Measurements from ENCODE around the gene CAPG. TPM values are rescaled to one million over a fixed set of nuclear protein-coding genes. Genes with fewer than 3 reads are reported as not detected.
"Not testable (repeated sequence)": the region's sequence is repeated elsewhere in the genome, so short reads cannot be mapped to it uniquely, and the experiment has no call there.

Gene CAPG

DNA sequence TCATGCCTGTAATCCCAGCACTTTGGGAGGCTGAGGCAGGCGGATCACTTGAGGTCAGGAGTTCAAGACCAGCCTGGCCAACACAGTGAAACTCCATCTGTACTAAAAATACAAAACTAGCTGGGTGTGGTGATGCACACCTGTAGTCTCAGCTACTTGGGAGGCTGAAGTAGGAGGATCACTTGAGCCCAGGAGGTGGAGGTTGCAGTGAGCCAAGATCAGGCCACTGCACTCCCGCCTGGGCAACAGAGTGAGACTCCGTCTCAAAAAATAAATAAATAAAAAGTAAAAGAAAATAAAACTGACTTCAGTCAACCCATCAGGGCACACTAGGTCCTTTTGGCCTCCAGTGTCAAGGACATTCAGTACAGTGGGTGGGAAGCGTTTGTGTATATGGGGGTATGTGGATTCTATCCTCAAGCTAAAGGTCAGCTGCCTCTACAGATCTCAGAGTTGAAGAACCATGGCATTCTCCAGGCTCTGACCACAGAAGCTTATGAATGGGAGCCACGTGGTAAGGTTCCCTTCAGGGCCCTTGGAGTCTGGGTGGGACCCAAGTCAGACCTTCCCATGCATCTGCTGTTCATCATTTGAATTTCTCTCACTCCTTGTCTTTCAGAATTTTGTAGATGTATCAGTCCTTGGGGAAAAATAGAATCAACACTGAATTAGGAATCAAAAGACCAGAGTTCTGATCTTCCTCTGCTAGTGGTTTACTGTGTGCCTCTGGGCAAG, 47.3 kb downstream of the CAPG start:
- peaks cover 13% of the 10 kb centered on the region for H3K36me3 ChIP-seq (ENCODE audit: insufficient read depth, low read length)

DNA sequence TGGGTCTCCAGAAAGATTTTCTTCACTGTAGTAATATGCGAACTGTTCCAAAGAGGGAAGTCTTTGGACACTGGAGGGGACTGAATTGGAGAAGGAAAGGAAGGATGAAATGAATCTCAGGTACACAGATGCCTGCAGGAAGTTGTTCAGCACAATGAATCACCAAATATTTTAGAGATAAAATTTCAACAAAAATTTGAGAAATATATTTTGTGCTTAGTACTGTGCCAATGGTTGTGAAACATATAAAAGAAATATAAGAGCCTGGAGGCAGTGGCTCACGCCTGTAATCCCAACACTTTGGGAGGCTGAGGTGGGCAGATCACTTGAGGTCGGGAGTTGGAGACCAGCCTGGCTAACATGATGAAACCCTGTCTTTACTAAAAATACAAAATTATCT, 52.4 kb downstream of the CAPG start:
- H3K9ac ChIP-seq (ENCODE audit: low read depth, low read length): no peak overlapping the region
- peaks cover 18% of the 10 kb centered on the region for H3K4me1 ChIP-seq (ENCODE audit: control insufficient read depth, insufficient read depth, low read length)
- H3K4me3 ChIP-seq (ENCODE audit: low read length): no peak overlapping the region
- no peaks in the 10 kb centered on the region for H3K27me3 ChIP-seq (ENCODE audit: control insufficient read depth, insufficient read depth, low read length)
- H3K9me3 ChIP-seq (replicated peaks; ENCODE audit: low read length): no peaks in the 10 kb centered on the region
- H3K36me3 ChIP-seq (ENCODE audit: insufficient read depth, low read length): peaks cover 10% of the 10 kb centered on the region
- no peak overlapping the region for H3K4me2 ChIP-seq (ENCODE audit: low read length)

More for the DNA sequence above, 47.3 kb downstream of the CAPG start:
- H3K4me3 ChIP-seq (ENCODE audit: low read length); H3K27me3 ChIP-seq (ENCODE audit: control insufficient read depth, insufficient read depth, low read length); H3K9me3 ChIP-seq (replicated peaks; ENCODE audit: low read length); H3K4me2 ChIP-seq (ENCODE audit: low read length); H3K9ac ChIP-seq (ENCODE audit: low read depth, low read length); H3K4me1 ChIP-seq (ENCODE audit: control insufficient read depth, insufficient read depth, low read length): not testable (repeated sequence)

DNA sequence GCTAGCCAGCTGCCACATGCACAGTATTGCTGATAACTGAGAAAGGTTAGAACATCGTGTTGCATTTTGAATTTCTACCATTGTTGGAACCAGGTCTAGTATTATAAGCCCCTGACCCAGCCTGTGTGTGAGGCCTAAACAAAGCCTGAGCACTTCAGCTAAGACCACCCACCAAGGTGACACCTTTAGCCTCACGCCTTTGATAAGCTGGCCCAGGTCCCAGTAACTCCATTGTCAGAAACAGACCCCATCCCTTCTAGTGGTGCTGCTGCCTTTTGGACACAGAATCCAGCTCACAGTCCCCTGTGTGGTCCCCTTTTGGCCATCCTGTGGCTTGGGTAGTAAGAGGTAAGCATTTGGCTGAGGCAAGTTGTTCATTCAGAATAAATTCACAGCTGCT, 54.0 kb downstream of the CAPG start:
- Histone ChIP-seq H3K36me3 (ENCODE audit: insufficient read depth, low read length) (peaks cover 14% of the 10 kb centered on the region), H3K9ac (ENCODE audit: low read depth, low read length) (no peak overlapping the region), H3K27me3 (ENCODE audit: control insufficient read depth, insufficient read depth, low read length) (no peaks in the 10 kb centered on the region), H3K4me3 (ENCODE audit: low read length) (no peak overlapping the region), H3K4me2 (ENCODE audit: low read length) (no peak overlapping the region), H3K4me1 (ENCODE audit: control insufficient read depth, insufficient read depth, low read length) (peaks cover 18% of the 10 kb centered on the region), H3K9me3 (replicated peaks; ENCODE audit: low read length) (no peaks in the 10 kb centered on the region)

DNA sequence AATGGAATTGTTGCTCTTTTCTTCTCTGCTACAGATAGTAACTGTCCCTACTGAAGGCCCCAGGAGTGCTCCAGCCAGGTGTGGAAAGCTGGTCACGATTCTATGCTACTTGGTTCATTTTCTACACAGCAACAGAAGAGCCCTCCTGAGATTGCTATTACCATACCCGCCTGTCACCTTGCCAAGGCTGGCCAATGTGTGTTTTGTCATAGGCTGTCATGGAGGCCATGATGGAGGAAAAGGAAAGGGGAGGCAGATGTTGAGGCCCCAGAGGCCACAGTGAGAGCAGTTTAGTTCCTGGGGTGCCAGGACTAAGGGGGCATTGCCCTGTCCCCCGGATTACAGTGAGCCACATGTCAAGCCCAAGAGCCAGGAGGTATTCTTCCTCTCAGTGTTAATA, 54.6 kb downstream of the CAPG start:
- peak overlapping the region; percentile 91 for H3K4me2 ChIP-seq (ENCODE audit: low read length)
- H3K9ac ChIP-seq (ENCODE audit: low read depth, low read length): peak overlapping the region; percentile 93
- peak overlapping the region; percentile 89 for H3K4me3 ChIP-seq (ENCODE audit: low read length)
- H3K9me3 ChIP-seq (replicated peaks; ENCODE audit: low read length): no peaks in the 10 kb centered on the region
- H3K36me3 ChIP-seq (ENCODE audit: insufficient read depth, low read length): peaks cover 19% of the 10 kb centered on the region
- no peaks in the 10 kb centered on the region for H3K27me3 ChIP-seq (ENCODE audit: control insufficient read depth, insufficient read depth, low read length)
- peaks cover 18% of the 10 kb centered on the region for H3K4me1 ChIP-seq (ENCODE audit: control insufficient read depth, insufficient read depth, low read length)

DNA sequence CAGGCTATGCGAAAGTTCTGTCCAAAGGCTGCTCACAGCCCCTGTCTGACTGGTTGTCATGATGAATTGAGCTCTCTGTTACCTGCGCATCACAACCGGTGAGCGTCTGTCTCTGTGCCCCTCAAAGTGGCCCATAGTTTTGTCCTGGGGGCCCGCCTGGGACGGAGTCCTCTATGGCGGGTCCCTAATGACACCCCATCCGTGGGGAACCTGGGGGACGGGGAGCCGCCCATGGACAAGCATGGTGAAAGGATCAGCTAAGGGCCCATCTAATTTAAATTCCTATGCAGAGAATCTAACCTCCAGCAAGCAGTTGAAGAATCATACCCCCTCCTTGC, 55.1 kb downstream of the CAPG start:
- Histone ChIP-seq H3K27me3 (ENCODE audit: control insufficient read depth, insufficient read depth, low read length) (no peaks in the 10 kb centered on the region), H3K9ac (ENCODE audit: low read depth, low read length) (peak overlapping the region; percentile 93), H3K4me1 (ENCODE audit: control insufficient read depth, insufficient read depth, low read length) (peaks cover 18% of the 10 kb centered on the region), H3K36me3 (ENCODE audit: insufficient read depth, low read length) (peaks cover 24% of the 10 kb centered on the region), H3K9me3 (replicated peaks; ENCODE audit: low read length) (no peaks in the 10 kb centered on the region), H3K4me3 (ENCODE audit: low read length) (peak overlapping the region; percentile 89), H3K4me2 (ENCODE audit: low read length) (peak overlapping the region; percentile 91)

DNA sequence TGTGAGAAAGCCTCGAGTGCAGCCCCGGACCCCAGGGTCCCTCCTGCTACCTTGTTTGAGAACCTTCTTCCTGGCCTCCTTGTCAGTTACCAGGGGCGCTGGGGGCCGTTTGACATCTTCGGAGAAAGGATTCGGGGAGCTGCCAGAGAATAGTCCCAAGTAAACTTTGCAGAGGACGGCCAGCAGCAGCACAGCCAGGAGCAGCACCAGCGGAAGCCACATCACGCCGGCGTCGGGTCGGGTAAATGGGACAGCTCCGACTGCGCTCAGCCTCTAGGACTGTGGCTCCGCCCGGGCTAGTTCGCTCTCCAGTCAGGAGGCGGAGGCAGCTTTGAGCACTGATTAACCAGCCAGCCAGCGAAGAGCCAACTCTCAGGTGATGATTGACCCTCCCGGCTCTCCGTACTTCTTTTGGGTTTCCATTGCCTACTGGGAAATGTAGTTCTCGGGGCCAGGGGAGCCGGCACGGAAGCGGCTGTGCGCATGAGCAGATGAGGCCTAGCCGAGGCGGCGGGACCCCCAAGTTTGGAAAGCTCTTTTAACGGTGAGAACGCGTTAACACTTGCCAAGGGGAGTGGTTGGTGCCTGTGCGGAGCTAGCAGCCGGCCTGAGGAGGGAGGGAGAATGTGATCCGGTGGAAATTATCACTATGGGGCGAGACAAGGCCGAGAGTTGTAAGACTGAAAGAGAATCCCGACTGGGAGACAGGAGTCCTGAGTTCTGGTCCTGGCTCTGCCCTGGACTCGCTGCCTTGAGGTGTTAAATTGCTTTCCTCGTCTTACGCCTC, 55.7 kb downstream of the CAPG start, which contains the start of the genes ELMOD3 and RETSAT:
Gene ELMOD3, plus strand, starts transcription at position 484 of the 787 bp plus-strand sequence. CDS start 2,430 bp downstream, outside the sequence.
Gene RETSAT, minus strand, starts transcription at position 243 of the 787 bp plus-strand sequence. Its CDS starts 21 bp downstream, at position 222.
- Histone ChIP-seq H3K9me3 (replicated peaks; ENCODE audit: low read length) (no peaks in the 10 kb centered on the region), H3K27me3 (ENCODE audit: control insufficient read depth, insufficient read depth, low read length) (no peaks in the 10 kb centered on the region), H3K9ac (ENCODE audit: low read depth, low read length) (peak within 1 kb of the TSS; percentile 93), H3K4me3 (ENCODE audit: low read length) (peak within 1 kb of the TSS; percentile 89), H3K4me2 (ENCODE audit: low read length) (peak within 1 kb of the TSS; percentile 91), H3K36me3 (ENCODE audit: insufficient read depth, low read length) (peaks cover 26% of the 10 kb centered on the region), H3K4me1 (ENCODE audit: control insufficient read depth, insufficient read depth, low read length) (peaks cover 18% of the 10 kb centered on the region)

DNA sequence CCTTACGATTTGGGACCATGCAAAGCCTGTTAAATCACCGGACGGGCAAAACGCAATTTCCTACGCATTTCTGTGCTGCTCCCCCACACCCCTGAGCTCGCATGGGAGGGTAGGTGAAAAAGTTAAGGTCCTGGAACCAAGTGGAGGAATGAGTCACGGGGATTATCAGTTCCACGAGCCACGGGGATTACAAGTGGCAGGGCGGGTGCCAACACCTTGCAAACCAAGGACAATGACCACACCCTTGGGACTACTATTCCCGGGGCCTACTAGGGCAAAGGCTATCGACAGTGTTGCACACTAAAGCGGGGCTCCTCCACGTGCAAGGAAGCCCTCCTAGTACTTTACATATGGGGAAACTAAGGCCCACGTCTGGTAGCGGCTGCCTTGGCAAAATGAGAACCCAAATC, 56.3 kb downstream of the CAPG start:
- H3K36me3 ChIP-seq (ENCODE audit: insufficient read depth, low read length): peaks cover 32% of the 10 kb centered on the region
- H3K27me3 ChIP-seq (ENCODE audit: control insufficient read depth, insufficient read depth, low read length): no peaks in the 10 kb centered on the region
- peaks cover 18% of the 10 kb centered on the region for H3K4me1 ChIP-seq (ENCODE audit: control insufficient read depth, insufficient read depth, low read length)
- peak overlapping the region; percentile 89 for H3K4me3 ChIP-seq (ENCODE audit: low read length)
- H3K9ac ChIP-seq (ENCODE audit: low read depth, low read length): peak overlapping the region; percentile 93
- no peaks in the 10 kb centered on the region for H3K9me3 ChIP-seq (replicated peaks; ENCODE audit: low read length)
- H3K4me2 ChIP-seq (ENCODE audit: low read length): peak overlapping the region; percentile 91

DNA sequence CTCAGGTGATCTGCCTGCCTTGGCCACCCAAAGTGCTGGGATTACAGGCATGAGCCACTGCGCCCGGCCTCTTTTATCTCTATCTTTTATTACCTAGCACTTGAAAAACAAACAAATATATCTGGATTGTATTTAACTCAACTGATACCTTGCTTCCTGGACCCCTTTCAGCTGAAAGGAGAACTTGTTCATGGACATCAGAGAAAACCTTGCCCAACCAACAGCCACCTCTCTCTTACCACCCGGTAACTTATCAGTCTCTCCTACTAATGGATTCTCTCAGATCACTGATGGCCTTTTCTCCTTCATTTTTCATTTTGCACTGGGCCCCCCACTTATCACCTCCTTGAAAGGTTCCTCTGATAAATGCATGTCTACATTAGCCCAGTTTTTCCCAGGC, 62.6 kb downstream of the CAPG start:
- no peaks in the 10 kb centered on the region for H3K9me3 ChIP-seq (replicated peaks; ENCODE audit: low read length)
- no peak overlapping the region for H3K9ac ChIP-seq (ENCODE audit: low read depth, low read length)
- no peak overlapping the region for H3K4me2 ChIP-seq (ENCODE audit: low read length)
- peaks cover 62% of the 10 kb centered on the region for H3K36me3 ChIP-seq (ENCODE audit: insufficient read depth, low read length)
- H3K4me1 ChIP-seq (ENCODE audit: control insufficient read depth, insufficient read depth, low read length): no peaks in the 10 kb centered on the region
- no peaks in the 10 kb centered on the region for H3K27me3 ChIP-seq (ENCODE audit: control insufficient read depth, insufficient read depth, low read length)
- H3K4me3 ChIP-seq (ENCODE audit: low read length): no peak overlapping the region

Small RNA genes within 50 kb of the gene (small RNA-seq; reads per million reads assigned to genes)
- not detected for gene AC062037.1
- not detected for gene AC062037.2
- gene RF00019: not detected
- not detected for gene RN7SL113P
- not detected for gene RN7SL251P
